ENCODE data around the gene UPB1. TPM values are rescaled to one million over a fixed set of nuclear protein-coding genes. Genes with fewer than 3 reads are reported as not detected.

UPB1 gene
- total RNA-seq, 1 donor from 2014 or later = 1.3 TPM

DNA sequence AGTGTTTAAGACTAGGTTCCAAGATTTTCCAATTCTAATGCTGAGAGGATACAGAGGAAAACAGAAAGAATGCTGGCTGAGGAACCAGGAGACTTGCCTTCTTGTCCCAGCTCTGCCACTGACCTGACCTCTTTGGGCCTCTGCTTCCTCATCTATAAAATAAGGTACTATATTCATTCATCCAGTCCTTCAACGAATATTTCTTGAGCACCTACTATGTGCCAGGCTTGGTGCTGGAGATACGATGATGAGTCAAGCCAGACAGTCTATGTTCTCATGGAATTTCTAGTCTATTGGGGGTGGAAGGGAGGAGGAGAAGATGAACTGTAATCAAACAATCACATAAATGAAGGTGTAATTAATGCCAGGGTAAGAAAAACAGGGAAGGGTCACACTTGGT, 27.8 kb upstream of the UPB1 start:
- Mint-ChIP-seq H3K27ac (peak overlapping the region; percentile 88), H3K36me3 (no peaks in the 10 kb centered on the region)
- no peak for DNase-seq (ENCODE audit: low spot score in 2 of 2, unreplicated experiment in 2 of 2)

DNA sequence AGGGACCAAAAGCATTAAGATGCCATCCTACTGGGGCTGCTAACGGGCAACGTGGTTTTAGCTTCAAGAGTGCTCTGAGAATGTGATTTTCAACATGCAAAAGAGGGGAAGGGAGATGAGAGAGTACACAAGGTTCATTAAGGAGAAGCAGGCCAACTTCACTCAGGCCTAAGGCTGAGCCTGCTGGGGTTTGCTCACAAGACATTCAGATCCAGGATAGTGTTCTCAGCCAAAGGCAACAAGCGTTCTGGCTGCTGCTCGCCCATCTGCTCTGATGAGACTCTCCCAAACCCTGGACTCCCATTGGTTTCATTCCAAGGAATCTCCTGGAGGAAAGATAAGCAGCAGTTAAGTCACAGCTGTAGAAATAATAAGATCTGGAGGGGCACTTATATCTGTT, 23.6 kb upstream of the UPB1 start:
- no peak overlapping the region for H3K4me3 Mint-ChIP-seq
- H3K27ac Mint-ChIP-seq = peak overlapping the region; percentile 70
- no peaks in the 10 kb centered on the region for H3K27me3 Mint-ChIP-seq (ENCODE audit: low read depth)
- H3K4me1 Mint-ChIP-seq = peaks cover 27% of the 10 kb centered on the region
- H3K36me3 Mint-ChIP-seq = peaks cover 3% of the 10 kb centered on the region
- no peak for DNase-seq (ENCODE audit: low spot score in 2 of 2, unreplicated experiment in 2 of 2)
- H3K9me3 Mint-ChIP-seq = peaks cover 9% of the 10 kb centered on the region
- TF ChIP-seq, protein P1, sequence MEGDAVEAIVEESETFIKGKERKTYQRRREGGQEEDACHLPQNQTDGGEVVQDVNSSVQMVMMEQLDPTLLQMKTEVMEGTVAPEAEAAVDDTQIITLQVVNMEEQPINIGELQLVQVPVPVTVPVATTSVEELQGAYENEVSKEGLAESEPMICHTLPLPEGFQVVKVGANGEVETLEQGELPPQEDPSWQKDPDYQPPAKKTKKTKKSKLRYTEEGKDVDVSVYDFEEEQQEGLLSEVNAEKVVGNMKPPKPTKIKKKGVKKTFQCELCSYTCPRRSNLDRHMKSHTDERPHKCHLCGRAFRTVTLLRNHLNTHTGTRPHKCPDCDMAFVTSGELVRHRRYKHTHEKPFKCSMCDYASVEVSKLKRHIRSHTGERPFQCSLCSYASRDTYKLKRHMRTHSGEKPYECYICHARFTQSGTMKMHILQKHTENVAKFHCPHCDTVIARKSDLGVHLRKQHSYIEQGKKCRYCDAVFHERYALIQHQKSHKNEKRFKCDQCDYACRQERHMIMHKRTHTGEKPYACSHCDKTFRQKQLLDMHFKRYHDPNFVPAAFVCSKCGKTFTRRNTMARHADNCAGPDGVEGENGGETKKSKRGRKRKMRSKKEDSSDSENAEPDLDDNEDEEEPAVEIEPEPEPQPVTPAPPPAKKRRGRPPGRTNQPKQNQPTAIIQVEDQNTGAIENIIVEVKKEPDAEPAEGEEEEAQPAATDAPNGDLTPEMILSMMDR (IDR thresholded peaks at IDR 0.05; ENCODE audit: unreplicated experiment) = no peak

More for the DNA sequence above, 27.8 kb upstream of the UPB1 start:
- Mint-ChIP-seq H3K4me3 (no peak overlapping the region), H3K9me3 (peaks cover 3% of the 10 kb centered on the region), H3K27me3 (ENCODE audit: low read depth) (no peaks in the 10 kb centered on the region), H3K4me1 (peaks cover 33% of the 10 kb centered on the region)
- TF ChIP-seq, protein P1 (IDR thresholded peaks at IDR 0.05; ENCODE audit: unreplicated experiment) = no peak

DNA sequence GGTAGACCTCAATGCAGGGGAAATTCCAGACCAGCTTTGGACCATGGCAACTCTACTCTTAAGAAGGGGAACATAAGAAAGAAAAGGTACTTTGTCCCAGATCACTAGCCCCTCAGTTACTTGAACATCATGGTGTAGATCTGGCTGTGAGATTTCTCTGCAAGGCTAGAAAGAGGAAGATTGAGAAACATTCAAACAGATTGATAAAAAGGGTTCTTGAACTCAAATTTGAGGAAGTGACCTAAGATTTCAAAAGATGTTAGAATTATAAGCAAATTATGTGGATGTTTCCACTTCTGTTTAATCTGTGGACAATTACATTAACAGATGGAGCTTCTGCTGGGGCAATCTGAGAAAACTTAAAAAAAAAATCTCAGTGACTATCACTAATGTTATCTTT, 21.8 kb upstream of the UPB1 start:
- Mint-ChIP-seq H3K4me3 (no peak overlapping the region), H3K27ac (no peak overlapping the region), H3K27me3 (ENCODE audit: low read depth) (no peaks in the 10 kb centered on the region), H3K9me3 (peaks cover 9% of the 10 kb centered on the region), H3K36me3 (peaks cover 3% of the 10 kb centered on the region), H3K4me1 (peaks cover 14% of the 10 kb centered on the region)
- TF ChIP-seq, protein P1 (IDR thresholded peaks at IDR 0.05; ENCODE audit: unreplicated experiment) = no peak
- DNase-seq (ENCODE audit: low spot score in 2 of 2, unreplicated experiment in 2 of 2) = no peak

DNA sequence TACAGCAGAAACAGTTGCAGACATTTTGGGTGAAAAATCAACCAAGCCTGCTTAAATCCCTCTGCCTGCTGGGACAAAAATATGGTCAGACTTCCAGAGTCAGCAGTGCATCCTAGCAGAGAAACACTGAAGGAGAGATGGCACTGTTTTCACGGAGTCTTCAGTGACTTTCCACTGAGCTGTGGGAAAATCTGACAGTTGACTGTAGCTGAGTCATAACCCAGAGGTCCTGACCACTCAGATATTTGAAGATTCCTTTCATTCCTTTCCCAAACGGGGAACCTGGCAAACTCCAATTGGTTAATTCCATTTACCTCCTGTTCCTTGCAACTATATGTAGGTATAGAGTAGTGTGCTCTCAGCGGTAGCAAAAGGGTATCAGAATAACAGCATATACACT, 20.9 kb upstream of the UPB1 start:
- DNase-seq (ENCODE audit: low spot score in 2 of 2, unreplicated experiment in 2 of 2) = no peak
- Mint-ChIP-seq H3K9me3 (peaks cover 9% of the 10 kb centered on the region), H3K27me3 (ENCODE audit: low read depth) (no peaks in the 10 kb centered on the region), H3K27ac (peak overlapping the region; percentile 56), H3K36me3 (peaks cover 3% of the 10 kb centered on the region), H3K4me1 (peaks cover 14% of the 10 kb centered on the region), H3K4me3 (no peak overlapping the region)
- TF ChIP-seq, protein P1 (IDR thresholded peaks at IDR 0.05; ENCODE audit: unreplicated experiment) = no peak

DNA sequence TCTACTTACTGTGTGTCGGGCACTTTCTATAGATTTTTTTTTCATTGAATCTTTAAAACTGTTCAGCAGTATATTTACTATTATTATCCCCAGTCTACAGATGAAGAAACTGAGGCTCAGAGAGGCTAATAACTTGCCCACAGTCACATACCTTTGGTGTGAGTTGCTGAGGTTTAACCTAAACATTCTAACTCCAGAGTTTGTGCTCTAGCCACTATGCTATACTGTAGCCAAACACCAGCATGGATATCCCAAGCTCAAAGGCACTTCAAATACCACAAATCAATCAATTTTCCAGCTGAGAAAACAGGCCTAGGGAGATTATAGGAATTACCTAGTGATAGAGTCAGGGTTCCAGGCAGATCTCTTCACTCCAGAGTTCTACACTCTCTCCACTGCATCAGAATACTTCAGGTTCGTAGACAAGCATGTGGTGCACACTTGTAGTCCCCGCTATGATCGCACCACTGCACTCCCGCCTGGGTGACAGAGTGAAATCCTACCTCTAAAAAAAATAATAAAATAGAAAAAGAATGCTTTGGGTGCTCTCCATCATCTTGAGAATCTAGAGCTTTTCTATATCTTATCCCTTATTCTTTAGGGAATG, 20.4 kb upstream of the UPB1 start:
- TF ChIP-seq, protein P1 (IDR thresholded peaks at IDR 0.05; ENCODE audit: unreplicated experiment) = no peak
- Mint-ChIP-seq H3K9me3 (peaks cover 9% of the 10 kb centered on the region), H3K36me3 (peaks cover 3% of the 10 kb centered on the region), H3K4me1 (peaks cover 14% of the 10 kb centered on the region), H3K27me3 (ENCODE audit: low read depth) (no peaks in the 10 kb centered on the region), H3K27ac (no peak overlapping the region), H3K4me3 (no peak overlapping the region)
- no peak for DNase-seq (ENCODE audit: low spot score in 2 of 2, unreplicated experiment in 2 of 2)

DNA sequence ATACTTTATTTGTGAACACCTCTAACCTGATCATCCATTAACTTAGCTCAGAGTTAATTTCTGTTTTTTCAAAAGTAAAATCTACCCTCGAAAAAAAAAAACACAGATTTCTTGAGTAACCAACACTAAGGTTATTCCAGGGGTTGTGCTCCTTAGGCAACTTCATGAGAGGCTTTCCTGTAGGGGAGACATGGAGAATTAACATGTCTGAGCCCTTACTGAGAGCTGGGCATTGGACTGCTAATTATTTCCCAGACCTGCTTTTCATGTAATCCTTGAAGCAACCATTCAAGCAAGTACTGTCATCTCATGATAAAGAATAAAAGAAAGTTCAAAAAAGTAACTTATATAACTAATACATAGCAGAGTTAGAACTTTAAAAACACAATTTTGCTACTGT, 13.5 kb upstream of the UPB1 start:
- Mint-ChIP-seq H3K4me3 (no peak overlapping the region), H3K27me3 (ENCODE audit: low read depth) (no peaks in the 10 kb centered on the region), H3K4me1 (peaks cover 34% of the 10 kb centered on the region), H3K27ac (no peak overlapping the region), H3K36me3 (no peaks in the 10 kb centered on the region), H3K9me3 (no peaks in the 10 kb centered on the region)
- TF ChIP-seq, protein P1 (IDR thresholded peaks at IDR 0.05; ENCODE audit: unreplicated experiment) = no peak
- no peak for DNase-seq (ENCODE audit: low spot score in 2 of 2, unreplicated experiment in 2 of 2)

Measured in mesothelial cell of epicardium (in vitro differentiated cells).